ENCODE results near the gene ASB15. TPM values are rescaled to one million over a fixed set of nuclear protein-coding genes. Genes with fewer than 3 reads are reported as not detected.

The ASB15 gene
- total and polyA plus RNA-seq, 10 donors, result 0.03 TPM; not detected in 9

- intact Hi-C loops (cut with DNase I; ENCODE audit: low total_unique reads), result no loop called here
- peaks cover 0 to 3% (median 0%) of the 10 kb centered on the region in 7 donors for H3K27me3 ChIP-seq (replicated peaks in 1 of 7)
- DNase-seq, result no peak
- H3K4me3 ChIP-seq, result no peak overlapping the region
- no peaks in the 10 kb centered on the region for H3K4me1 ChIP-seq
- H3K9me3 ChIP-seq, result no peaks in the 10 kb centered on the region
- no peak overlapping the region for H3K27ac ChIP-seq
- no peaks in the 10 kb centered on the region for H3K36me3 ChIP-seq
- TF ChIP-seq POLR2A (IDR thresholded peaks at IDR 0.05), result no peak
- TF ChIP-seq POLR2AphosphoS5 (IDR thresholded peaks at IDR 0.05), result no peak
- TF ChIP-seq CTCF (IDR thresholded peaks at IDR 0.05 in 8 of 11, conservative IDR thresholded peaks at IDR 0.05 in 3 of 11), result no peak
Observed at GRCh38 chr7:123612024-123612423, 10.4 kb downstream of the ASB15 start.

GRCh38 chr7:123615344-123615743, 13.7 kb downstream of the ASB15 start:
- 55 to 79% (median 71%) methylated on average over 2 of the region's 2 CpGs for WGBS, 5 donors
- no peak overlapping the region for H3K4me3 ChIP-seq
- H3K36me3 ChIP-seq, result no peaks in the 10 kb centered on the region
- no peaks in the 10 kb centered on the region for H3K4me1 ChIP-seq
- TF ChIP-seq POLR2AphosphoS5 (IDR thresholded peaks at IDR 0.05), result no peak
- TF ChIP-seq POLR2A (IDR thresholded peaks at IDR 0.05), result no peak
- TF ChIP-seq CTCF (IDR thresholded peaks at IDR 0.05 in 8 of 11, conservative IDR thresholded peaks at IDR 0.05 in 3 of 11), result no peak
- H3K27me3 ChIP-seq (replicated peaks in 1 of 7), result peaks cover 0 to 3% (median 0%) of the 10 kb centered on the region in 7 donors
- no peak overlapping the region for H3K27ac ChIP-seq
- no peak for DNase-seq
- no peaks in the 10 kb centered on the region for H3K9me3 ChIP-seq
- intact Hi-C loops (cut with DNase I; ENCODE audit: low total_unique reads), result no loop called here

GRCh38 chr7:123616223-123616622, 14.6 kb downstream of the ASB15 start:
- no peaks in the 10 kb centered on the region for H3K36me3 ChIP-seq
- no peak for TF ChIP-seq POLR2A (IDR thresholded peaks at IDR 0.05)
- TF ChIP-seq CTCF (IDR thresholded peaks at IDR 0.05 in 8 of 11, conservative IDR thresholded peaks at IDR 0.05 in 3 of 11), result no peak
- TF ChIP-seq POLR2AphosphoS5 (IDR thresholded peaks at IDR 0.05), result no peak
- no peaks in the 10 kb centered on the region for H3K4me1 ChIP-seq
- H3K9me3 ChIP-seq, result no peaks in the 10 kb centered on the region
- H3K4me3 ChIP-seq, result no peak overlapping the region
- H3K27me3 ChIP-seq (replicated peaks in 1 of 7), result peaks cover 0 to 3% (median 0%) of the 10 kb centered on the region in 7 donors
- intact Hi-C loops (cut with DNase I; ENCODE audit: low total_unique reads), result no loop called here
- DNase-seq, result no peak
- H3K27ac ChIP-seq, result no peak overlapping the region

- Histone ChIP-seq H3K9me3 (no peaks in the 10 kb centered on the region), H3K4me1 (no peaks in the 10 kb centered on the region), H3K27me3 (replicated peaks in 1 of 7) (no peaks in the 10 kb centered on the region), H3K4me3 (no peak overlapping the region), H3K36me3 (no peaks in the 10 kb centered on the region), H3K27ac (no peak overlapping the region)
- no peak for DNase-seq
- TF ChIP-seq POLR2A (IDR thresholded peaks at IDR 0.05) (no peak), CTCF (IDR thresholded peaks at IDR 0.05 in 8 of 11, conservative IDR thresholded peaks at IDR 0.05 in 3 of 11) (no peak), POLR2AphosphoS5 (IDR thresholded peaks at IDR 0.05) (no peak)
- intact Hi-C loops (cut with DNase I; ENCODE audit: low total_unique reads), result no loop called here
- 71 to 90% (median 84%) methylated on average over 4 of the region's 4 CpGs for WGBS, 5 donors
Observed at GRCh38 chr7:123621707-123622106, 20.1 kb downstream of the ASB15 start.

Measured in spleen (tissue), 11 donors.